B cell (primary cell): ENCODE measurements around the gene COL5A1. TPM values are rescaled to one million over a fixed set of nuclear protein-coding genes. Genes with fewer than 3 reads are reported as not detected.

Experiments
- ATAC-seq: fragments of 200-7000 bp; cut with Tn5 transposase; one replicate; pipeline ENCODE4 v1.10.0; 2021; ENCODE audit warnings: low read depth, mild to moderate bottlenecking, moderate number of reproducible peaks, moderate library complexity
- CTCF ChIA-PET: fragments of 350-600 bp; sonication (Branson Sonifier 250); formaldehyde crosslinking; loops from one replicate; lab custom pipeline; 2021; ENCODE audit warnings: antibody characterized with exemption, inconsistent platforms; lab: Charles Lee
- POLR2A ChIA-PET: fragments of 350-600 bp; sonication (Branson Sonifier 250); formaldehyde crosslinking; loops from one replicate; lab custom pipeline; 2021; ENCODE audit warnings: antibody characterized with exemption; lab: Charles Lee
- DNase-seq: peaks from one replicate; pipeline ENCODE4 v3.0.0; 2013
- H2AFZ ChIP-seq: 2 replicates; pipeline ENCODE4 v1.6.1; 2012; ENCODE audit warnings: mild to moderate bottlenecking, low read depth, low read length; ENCODE audit not compliant: insufficient read depth, poor library complexity, severe bottlenecking
- H3K27ac ChIP-seq, 2 donors: 1 replicate in 1 of 2; 2 replicates in 1 of 2; pipeline ENCODE4 v1.5.1; 2012 to 2013; ENCODE audit warnings: low read length in 2 of 2, mild to moderate bottlenecking in 2 of 2, moderate library complexity in 1 of 2
- H3K27me3 ChIP-seq, 4 experiments: fragments of 200-600 bp in 1 of 4; sonication (generic) in 1 of 4; replicated peaks in 1 of 4; 1 replicate in 2 of 4; 2 replicates in 2 of 4; pipeline versions ENCODE4 v1.6.1 to v1.7.0; 2013 to 2016; ENCODE audit warnings: low read length in 3 of 4, mild to moderate bottlenecking in 2 of 4, mixed read lengths in 1 of 4, moderate library complexity in 1 of 4; ENCODE audit not compliant: insufficient read depth in 4 of 4, control insufficient read depth in 3 of 4; ENCODE audit errors: control extremely low read depth in 1 of 4
- H3K36me3 ChIP-seq, 2 experiments: replicated peaks in 1 of 2; 1 replicate in 1 of 2; 2 replicates in 1 of 2; pipeline versions ENCODE4 v1.6.1 to v1.7.1; 2013; ENCODE audit warnings: low read length in 1 of 2; ENCODE audit not compliant: insufficient read depth in 2 of 2, control insufficient read depth in 1 of 2; ENCODE audit errors: control extremely low read depth in 1 of 2, extremely low read depth in 1 of 2
- H3K4me1 ChIP-seq, 2 donors: fragments of 200-600 bp in 1 of 2; sonication (generic) in 1 of 2; 1 replicate in 1 of 2; 2 replicates in 1 of 2; pipeline versions ENCODE4 v1.5.1 to v1.6.1; 2013 to 2017; ENCODE audit warnings: low read length in 2 of 2; ENCODE audit not compliant: control insufficient read depth in 2 of 2, insufficient read depth in 2 of 2
- H3K4me2 ChIP-seq: replicated peaks from 2 replicates; pipeline ENCODE3; 2012; ENCODE audit warnings: mild to moderate bottlenecking, low read depth, low read length; ENCODE audit not compliant: poor library complexity, severe bottlenecking
- H3K4me3 ChIP-seq, 5 experiments: fragments of 200-600 bp in 1 of 5; sonication (generic) in 1 of 5; 1 replicate in 3 of 5; 2 replicates in 2 of 5; pipeline versions ENCODE4 v1.5.1 to v1.7.0; 2011 to 2016; ENCODE audit warnings: low read length in 4 of 5, mild to moderate bottlenecking in 4 of 5, low read depth in 2 of 5, control low read depth in 1 of 5, moderate library complexity in 1 of 5; ENCODE audit not compliant: insufficient read depth in 1 of 5; ENCODE audit errors: control extremely low read depth in 1 of 5, extremely low read depth in 1 of 5
- H3K79me2 ChIP-seq: fragments of 200-600 bp; sonication (generic); one replicate; pipeline ENCODE4 v1.6.0; 2016; ENCODE audit warnings: low read length; ENCODE audit not compliant: control insufficient read depth, insufficient read depth
- H3K9ac ChIP-seq: fragments of 200-600 bp; sonication (generic); 2 replicates; pipeline ENCODE4 v1.6.1; 2017; ENCODE audit warnings: mild to moderate bottlenecking, low read length, moderate library complexity
- H3K9me3 ChIP-seq, 3 donors: one replicate each; pipeline versions ENCODE4 v1.6.1 to v1.7.1; 2013; ENCODE audit warnings: low read length in 2 of 3; ENCODE audit not compliant: control insufficient read depth in 2 of 3, insufficient read depth in 1 of 3; ENCODE audit errors: control extremely low read depth in 1 of 3
- H4K20me1 ChIP-seq: 2 replicates; pipeline ENCODE4 v1.6.0; 2012; ENCODE audit warnings: mild to moderate bottlenecking, low read length; ENCODE audit not compliant: insufficient read depth, control insufficient read depth, poor library complexity, severe bottlenecking
- H3K27ac Mint-ChIP-seq: one replicate; pipeline ENCODE4 v1.8.0; 2021; ENCODE audit warnings: mixed read lengths
- H3K27me3 Mint-ChIP-seq: one replicate; pipeline ENCODE4 v1.8.0; 2021; ENCODE audit warnings: mixed read lengths
- H3K4me1 Mint-ChIP-seq: one replicate; pipeline ENCODE4 v1.8.0; 2021; ENCODE audit warnings: mixed read lengths
- H3K4me3 Mint-ChIP-seq: one replicate; pipeline ENCODE4 v1.8.0; 2021; ENCODE audit warnings: mixed read lengths
- H3K9me3 Mint-ChIP-seq: one replicate; pipeline ENCODE4 v1.8.0; 2022; ENCODE audit warnings: mixed read lengths; ENCODE audit not compliant: insufficient read depth
- EZH2 ChIP-seq: IDR thresholded peaks from 2 replicates; pipeline ENCODE4 v1.6.1; 2012; ENCODE audit warnings: borderline replicate concordance, low read depth, mild to moderate bottlenecking, moderate library complexity, low read length; ENCODE audit not compliant: insufficient read depth, poor library complexity, severe bottlenecking
- WGBS: methylation state at CpG from one replicate; pipeline ENCODE4 v1.1.5; 2013; ENCODE audit warnings: missing lambda C conversion rate; ENCODE audit not compliant: insufficient coverage; 5-methylcytosine and 5-hydroxymethylcytosine counted together
- intact Hi-C: fragments of 100-400 bp; cut with micrococcal nuclease; formaldehyde crosslinking; loops from one replicate; pipeline ENCODE4 v1.10.0; 2022
- polyA plus RNA-seq: library from polyadenylated mRNA; depleted of rRNA; stranded (reverse); fragments of >200 nt; gene quantifications from 2 replicates; pipeline ENCODE4 v1.2.3, GENCODE V29; 2012
- total RNA-seq, 2 donors: library from RNA; stranded (reverse); fragments of 120-200 nt in 1 of 2; gene quantifications; 1 replicate in 1 of 2; 2 replicates in 1 of 2; pipeline versions ENCODE4 v1.2.3 to v1.2.4, GENCODE V29; 2013 to 2022
- TF ChIP-seq, protein P1 (sequence below): fragments of 200-600 bp; IDR thresholded peaks from one replicate; pipeline ENCODE4 v1.8.0; 2022; ENCODE audit warnings: antibody characterized with exemption, mild to moderate bottlenecking

COL5A1 gene
- total and polyA plus RNA-seq, 2 donors (not counting 1 experiment from before 2014, with no cell fraction given) = 0.06 TPM; not detected in 1

DNA sequence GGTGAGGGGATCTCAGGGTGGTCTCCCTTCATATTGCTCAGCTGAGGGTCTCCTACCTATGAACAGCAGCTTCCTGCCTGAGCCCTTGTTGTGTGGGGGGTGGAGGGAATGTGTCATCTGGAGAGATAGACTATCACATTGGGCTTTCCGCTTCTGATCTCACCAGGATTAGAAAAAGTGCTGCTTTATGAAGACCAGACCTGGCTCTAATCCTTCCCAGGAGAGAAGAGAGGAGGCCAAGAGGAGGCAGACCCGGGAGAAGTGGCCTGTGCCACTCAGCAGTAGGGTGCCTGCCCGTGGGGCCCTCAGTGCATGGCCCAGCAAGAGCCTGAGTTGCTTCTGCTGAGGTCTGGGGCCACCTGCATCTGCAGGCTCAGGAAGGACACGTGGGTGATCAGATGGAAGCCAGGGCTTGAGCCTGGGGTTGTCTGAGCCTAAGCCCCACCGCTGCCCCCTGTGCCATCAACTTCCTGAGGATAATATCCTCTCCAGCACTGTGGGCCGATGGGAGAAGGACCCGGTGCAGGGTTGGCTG is 22.1 kb upstream of the COL5A1 start:
- Histone ChIP-seq H3K36me3 (no peaks in the 10 kb centered on the region), H3K27me3 (peaks cover 0 to 2% (median 0%) of the 10 kb centered on the region in 4 experiments), H3K4me2 (no peak overlapping the region), H3K9ac (no peak overlapping the region), H3K79me2 (no peaks in the 10 kb centered on the region), H3K27ac (no peak overlapping the region), H3K4me1 (no peaks in the 10 kb centered on the region), H4K20me1 (no peaks in the 10 kb centered on the region), H3K4me3 (no peak overlapping the region), H3K9me3 (peaks cover 0 to under 1% (median 0%) of the 10 kb centered on the region in 3 donors), H2AFZ (no peak overlapping the region)
- ChIA-PET CTCF (no interaction called here), POLR2A (no interaction called here)
- Mint-ChIP-seq H3K4me1 (no peaks in the 10 kb centered on the region), H3K27me3 (peaks cover 5% of the 10 kb centered on the region), H3K27ac (no peak overlapping the region), H3K9me3 (peaks cover 5% of the 10 kb centered on the region), H3K4me3 (no peak overlapping the region)
- ATAC-seq (no peak), DNase-seq (no peak)
- TF ChIP-seq, protein P1, sequence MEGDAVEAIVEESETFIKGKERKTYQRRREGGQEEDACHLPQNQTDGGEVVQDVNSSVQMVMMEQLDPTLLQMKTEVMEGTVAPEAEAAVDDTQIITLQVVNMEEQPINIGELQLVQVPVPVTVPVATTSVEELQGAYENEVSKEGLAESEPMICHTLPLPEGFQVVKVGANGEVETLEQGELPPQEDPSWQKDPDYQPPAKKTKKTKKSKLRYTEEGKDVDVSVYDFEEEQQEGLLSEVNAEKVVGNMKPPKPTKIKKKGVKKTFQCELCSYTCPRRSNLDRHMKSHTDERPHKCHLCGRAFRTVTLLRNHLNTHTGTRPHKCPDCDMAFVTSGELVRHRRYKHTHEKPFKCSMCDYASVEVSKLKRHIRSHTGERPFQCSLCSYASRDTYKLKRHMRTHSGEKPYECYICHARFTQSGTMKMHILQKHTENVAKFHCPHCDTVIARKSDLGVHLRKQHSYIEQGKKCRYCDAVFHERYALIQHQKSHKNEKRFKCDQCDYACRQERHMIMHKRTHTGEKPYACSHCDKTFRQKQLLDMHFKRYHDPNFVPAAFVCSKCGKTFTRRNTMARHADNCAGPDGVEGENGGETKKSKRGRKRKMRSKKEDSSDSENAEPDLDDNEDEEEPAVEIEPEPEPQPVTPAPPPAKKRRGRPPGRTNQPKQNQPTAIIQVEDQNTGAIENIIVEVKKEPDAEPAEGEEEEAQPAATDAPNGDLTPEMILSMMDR = no peak
- TF ChIP-seq EZH2 = no peak
- intact Hi-C loops = no loop called here
- WGBS = 64% methylated on average over 6 of the region's 7 CpGs

DNA sequence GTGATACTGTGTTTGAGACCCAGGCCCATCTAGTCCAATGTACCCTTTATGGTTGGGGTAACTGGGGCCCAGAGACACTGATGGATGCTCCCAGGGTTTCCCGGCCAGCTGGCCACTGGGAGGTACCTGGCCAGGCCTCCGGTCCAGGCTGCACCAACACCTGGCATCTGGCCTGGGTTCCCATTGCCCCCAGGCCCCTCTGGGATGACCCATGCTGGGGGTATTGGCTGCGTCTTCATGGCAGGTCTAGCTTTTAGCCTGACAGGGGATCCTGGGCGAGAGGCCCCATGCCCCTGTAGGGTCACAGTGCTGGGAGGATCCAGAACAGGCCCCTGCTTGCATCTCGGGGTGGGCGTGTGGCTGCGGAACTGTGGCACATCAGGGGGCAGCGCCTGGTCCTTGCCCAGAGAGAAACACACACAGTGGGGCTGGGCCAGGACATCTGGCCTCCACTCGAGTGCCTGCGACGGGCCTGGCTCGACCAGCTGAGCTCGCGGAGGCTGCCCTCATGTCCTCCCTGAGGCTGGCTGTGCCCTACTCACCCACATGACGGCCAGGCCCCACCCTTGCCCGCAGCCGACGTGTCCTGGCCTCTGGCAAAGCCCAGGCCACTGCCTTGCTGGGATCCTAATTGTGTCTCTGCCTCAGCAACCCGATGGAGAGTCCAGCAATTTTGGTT is 21.5 kb upstream of the COL5A1 start:
- no peaks in the 10 kb centered on the region for H3K79me2 ChIP-seq
- POLR2A ChIA-PET = no interaction called here
- H4K20me1 ChIP-seq = no peaks in the 10 kb centered on the region
- intact Hi-C loops = no loop called here
- DNase-seq = no peak
- peaks cover 0 to 2% (median 0%) of the 10 kb centered on the region in 4 experiments for H3K27me3 ChIP-seq
- ATAC-seq = no peak
- no peak overlapping the region for H3K27ac Mint-ChIP-seq
- peaks cover 5% of the 10 kb centered on the region for H3K27me3 Mint-ChIP-seq
- WGBS = 91% methylated on average over 19 of the region's 19 CpGs
- no peaks in the 10 kb centered on the region for H3K36me3 ChIP-seq
- H3K9me3 Mint-ChIP-seq = peaks cover 2% of the 10 kb centered on the region
- no peak overlapping the region for H3K4me3 ChIP-seq
- H3K4me2 ChIP-seq = no peak overlapping the region
- H2AFZ ChIP-seq = no peak overlapping the region
- no peaks in the 10 kb centered on the region for H3K9me3 ChIP-seq
- no peak overlapping the region for H3K27ac ChIP-seq
- no peaks in the 10 kb centered on the region for H3K4me1 ChIP-seq
- H3K4me3 Mint-ChIP-seq = no peak overlapping the region
- H3K4me1 Mint-ChIP-seq = no peaks in the 10 kb centered on the region
- CTCF ChIA-PET = no interaction called here
- H3K9ac ChIP-seq = no peak overlapping the region
- no peak for TF ChIP-seq EZH2
- TF ChIP-seq, protein P1 = no peak
